H1 (cell line): Measurements from ENCODE around the gene ZDHHC11. TPM values are rescaled to one million over a fixed set of nuclear protein-coding genes. Genes with fewer than 3 reads are reported as not detected.
"Not testable (repeated sequence)": the region's sequence is repeated elsewhere in the genome, so short reads cannot be mapped to it uniquely, and the experiment has no call there.

ENCODE experiments used
- CTCF ChIA-PET: fragments of 300-600 bp; sonication (Branson Sonifier 250); formaldehyde crosslinking; loops from one replicate; lab custom pipeline; 2021; ENCODE audit not compliant: partially characterized antibody; lab: Charles Lee
- POLR2A ChIA-PET: fragments of 300-600 bp; sonication (Branson Sonifier 250); formaldehyde crosslinking; loops from one replicate; lab custom pipeline; 2021; ENCODE audit warnings: inconsistent platforms; ENCODE audit not compliant: partially characterized antibody; lab: Charles Lee
- DNase-seq, 2 experiments: peaks; one replicate each; pipeline versions ENCODE4 v3.0.0 to v3.0.0-alpha.2; 2010 to 2022; ENCODE audit warnings: low spot score in 2 of 2, low read depth in 1 of 2, mixed read lengths in 1 of 2
- FAIRE-seq: peaks from 2 replicates; lab custom pipeline; 2011; peaks lifted over from hg19 to GRCh38; lab: Jason Lieb, UNC
- H2AFZ ChIP-seq: 2 replicates; pipeline ENCODE4 v1.8.1; 2012; ENCODE audit warnings: low read length, inconsistent platforms
- H2AK5ac ChIP-seq: 2 replicates; pipeline ENCODE4 v1.6.1; 2013; ENCODE audit warnings: low read depth, low read length
- H2BK120ac ChIP-seq: replicated peaks from 2 replicates; pipeline ENCODE3; 2013; ENCODE audit warnings: low read depth, low read length, inconsistent platforms
- H2BK12ac ChIP-seq: 2 replicates; pipeline ENCODE4 v1.6.1; 2013; ENCODE audit warnings: low read depth, low read length
- H2BK15ac ChIP-seq: 2 replicates; pipeline ENCODE4 v1.6.1; 2013; ENCODE audit warnings: low read length
- H2BK20ac ChIP-seq: 2 replicates; pipeline ENCODE4 v1.6.1; 2013; ENCODE audit warnings: low read length
- H2BK5ac ChIP-seq: 2 replicates; pipeline ENCODE4 v1.6.1; 2013; ENCODE audit warnings: low read depth, low read length
- H3K14ac ChIP-seq: 2 replicates; pipeline ENCODE4 v1.6.1; 2013; ENCODE audit warnings: inconsistent platforms; ENCODE audit not compliant: insufficient read length
- H3K18ac ChIP-seq: 2 replicates; pipeline ENCODE4 v1.6.1; 2013; ENCODE audit warnings: low read length; ENCODE audit errors: extremely low read depth
- H3K23ac ChIP-seq: 2 replicates; pipeline ENCODE4 v1.6.1; 2013; ENCODE audit warnings: inconsistent platforms; ENCODE audit not compliant: insufficient read length
- H3K23me2 ChIP-seq: 2 replicates; pipeline ENCODE4 v1.6.1; 2013; ENCODE audit warnings: low read depth, low read length
- H3K27ac ChIP-seq: 2 replicates; pipeline ENCODE4 v1.6.1; 2011; ENCODE audit warnings: low read depth, low read length, inconsistent platforms
- H3K27me3 ChIP-seq, 4 experiments: replicated peaks in 1 of 4; 1 replicate in 1 of 4; 2 replicates in 3 of 4; pipeline versions ENCODE4 v1.6.1 to v1.8.1; 2011 to 2013; ENCODE audit warnings: low read length in 3 of 4, mild to moderate bottlenecking in 3 of 4, inconsistent platforms in 2 of 4, mixed read lengths in 2 of 4, moderate library complexity in 1 of 4; ENCODE audit not compliant: control insufficient read depth in 3 of 4, insufficient read depth in 3 of 4; ENCODE audit errors: extremely low read depth in 1 of 4
- H3K36me3 ChIP-seq, 4 experiments: 2 replicates each; pipeline versions ENCODE4 v1.6.1 to v1.8.1; 2011 to 2013; ENCODE audit warnings: mild to moderate bottlenecking in 4 of 4, low read length in 3 of 4, moderate library complexity in 2 of 4, control low read depth in 1 of 4, inconsistent platforms in 1 of 4; ENCODE audit not compliant: insufficient read depth in 4 of 4, control insufficient read depth in 2 of 4
- H3K4ac ChIP-seq: replicated peaks from 2 replicates; pipeline ENCODE3; 2013; ENCODE audit warnings: low read length, low read depth, mixed read lengths, inconsistent platforms; ENCODE audit not compliant: insufficient read length
- H3K4me1 ChIP-seq, 4 experiments: replicated peaks in 1 of 4; 1 replicate in 1 of 4; 2 replicates in 3 of 4; pipeline versions ENCODE4 v1.6.1 to v1.8.1; 2011 to 2013; ENCODE audit warnings: low read length in 3 of 4, inconsistent platforms in 2 of 4, mixed read lengths in 1 of 4; ENCODE audit not compliant: insufficient read depth in 4 of 4, control insufficient read depth in 3 of 4
- H3K4me2 ChIP-seq, 2 experiments: 2 replicates each; pipeline versions ENCODE4 v1.6.1 to v1.8.1; 2011 to 2013; ENCODE audit warnings: low read depth in 2 of 2, low read length in 2 of 2, control low read depth in 1 of 2, inconsistent platforms in 1 of 2, mild to moderate bottlenecking in 1 of 2; ENCODE audit not compliant: insufficient read depth in 1 of 2
- H3K4me3 ChIP-seq, 4 experiments: fragments of 200-600, 300-600 bp in 1 of 4; sonication (generic), shearing (Covaris generic), sonication (Bioruptor Twin) in 1 of 4; 2 replicates each; pipeline versions ENCODE4 v1.5.1 to v1.8.1; 2011 to 2016; ENCODE audit warnings: low read length in 4 of 4, low read depth in 3 of 4, control low read depth in 2 of 4, inconsistent platforms in 2 of 4, mild to moderate bottlenecking in 2 of 4, mixed read lengths in 1 of 4, moderate library complexity in 1 of 4; ENCODE audit not compliant: insufficient read depth in 2 of 4; ENCODE audit errors: extremely low read depth in 1 of 4
- H3K56ac ChIP-seq: replicated peaks from 2 replicates; pipeline ENCODE3; 2013; ENCODE audit warnings: low read depth, mild to moderate bottlenecking, mixed read lengths, low read length, inconsistent platforms; ENCODE audit not compliant: insufficient read length
- H3K79me1 ChIP-seq: 2 replicates; pipeline ENCODE4 v1.6.1; 2013; ENCODE audit warnings: low read depth, low read length, control low read depth
- H3K79me2 ChIP-seq, 2 experiments: 2 replicates each; pipeline versions ENCODE4 v1.6.1 to v1.8.1; 2012 to 2013; ENCODE audit warnings: low read length in 2 of 2, mild to moderate bottlenecking in 2 of 2, inconsistent platforms in 1 of 2; ENCODE audit not compliant: insufficient read depth in 2 of 2, control insufficient read depth in 1 of 2
- H3K9ac ChIP-seq, 4 experiments: replicated peaks in 1 of 4; 1 replicate in 1 of 4; 2 replicates in 3 of 4; pipeline versions ENCODE4 v1.6.1 to v1.8.1; 2011 to 2013; ENCODE audit warnings: low read depth in 3 of 4, low read length in 3 of 4, control low read depth in 2 of 4, mild to moderate bottlenecking in 2 of 4, moderate library complexity in 2 of 4, inconsistent platforms in 1 of 4; ENCODE audit errors: extremely low read depth in 1 of 4
- H3K9me3 ChIP-seq, 2 experiments: 2 replicates each; pipeline versions ENCODE4 v1.6.1 to v1.8.1; 2012 to 2013; ENCODE audit warnings: mild to moderate bottlenecking in 2 of 2, moderate library complexity in 2 of 2, control low read depth in 1 of 2, inconsistent platforms in 1 of 2, low read depth in 1 of 2, low read length in 1 of 2, mixed read lengths in 1 of 2; ENCODE audit not compliant: insufficient read depth in 2 of 2
- H4K20me1 ChIP-seq, 2 experiments: replicated peaks in 1 of 2; 2 replicates each; pipeline versions ENCODE3 to v1.8.1; 2011 to 2013; ENCODE audit warnings: inconsistent platforms in 2 of 2, low read length in 2 of 2, mild to moderate bottlenecking in 1 of 2; ENCODE audit not compliant: insufficient read depth in 2 of 2, control insufficient read depth in 1 of 2
- H4K5ac ChIP-seq: 2 replicates; pipeline ENCODE4 v1.6.1; 2013; ENCODE audit warnings: low read length, low read depth, mixed read lengths, inconsistent platforms; ENCODE audit not compliant: insufficient read length
- H4K8ac ChIP-seq: 2 replicates; pipeline ENCODE4 v1.8.0; 2013; ENCODE audit warnings: mild to moderate bottlenecking, moderate library complexity, low read length, inconsistent platforms; ENCODE audit not compliant: insufficient read depth; ENCODE audit errors: extremely low read depth
- H4K91ac ChIP-seq: replicated peaks from 2 replicates; pipeline ENCODE3; 2013; ENCODE audit warnings: low read length, mixed read lengths, inconsistent platforms; ENCODE audit not compliant: insufficient read length
- WGBS, 2 experiments: shearing (Covaris generic) in 1 of 2; methylation state at CpG; one replicate each; pipeline versions ENCODE4 v1.1.6 to v1.1.7; 2013 to 2015; ENCODE audit warnings: low lambda C conversion rate in 2 of 2, mixed read lengths in 2 of 2, inconsistent platforms in 1 of 2, low coverage in 1 of 2, missing lambda C conversion rate in 1 of 2; ENCODE audit not compliant: insufficient replicate concordance in 2 of 2, insufficient coverage in 1 of 2, insufficient read length in 1 of 2; ENCODE audit errors: extremely low coverage in 1 of 2, missing lambda C conversion rate in 1 of 2; 5-methylcytosine and 5-hydroxymethylcytosine counted together
- polyA plus RNA-seq, 7 experiments: library from polyadenylated mRNA; depleted of rRNA in 3 of 7; stranded (reverse) in 5 of 7; unstranded in 2 of 7; fragments of >200 nt in 5 of 7; fragments of 200-250 nt in 2 of 7; gene quantifications; 1 replicate in 5 of 7; 2 replicates in 1 of 7; 4 replicates in 1 of 7; pipeline versions ENCODE4 v1.2.1 to v1.2.3, GENCODE V29; 2011 to 2013; ENCODE audit warnings: missing spikeins in 2 of 7, mixed read lengths in 2 of 7
- total RNA-seq: library from RNA; stranded (reverse); fragmentation: NEBNext Ultra II Directional; extraction: Animal tissue kit (Norgen Biotek cat#: 25700); gene quantifications from 2 replicates; pipeline ENCODE4 v1.2.1, GENCODE V29; 2021

ZDHHC11 gene
- total and polyA plus RNA-seq, 2 of the 8 experiments (the other 6 are each of a cell fraction or from before 2014, with no cell fraction given) = 4.7 to 16.6 TPM

GRCh38 chr5:782356-782755, 68.4 kb downstream of the ZDHHC11 start:
- H3K9ac ChIP-seq, H3K79me2 ChIP-seq, H2BK15ac ChIP-seq, H3K36me3 ChIP-seq, H2BK120ac ChIP-seq, H3K4me1 ChIP-seq, H3K9me3 ChIP-seq, H2AFZ ChIP-seq, H2BK5ac ChIP-seq, CTCF ChIA-PET, H3K56ac ChIP-seq, H2AK5ac ChIP-seq, H2BK20ac ChIP-seq, H4K20me1 ChIP-seq, H4K8ac ChIP-seq, POLR2A ChIA-PET, H3K4ac ChIP-seq, H4K91ac ChIP-seq, H3K79me1 ChIP-seq, H3K18ac ChIP-seq, H3K23ac ChIP-seq, H3K4me3 ChIP-seq, H2BK12ac ChIP-seq, H4K5ac ChIP-seq, H3K27ac ChIP-seq, DNase-seq, H3K14ac ChIP-seq: not testable (repeated sequence)
- Histone ChIP-seq H3K27me3 (peaks cover 9 to 18% (median 15%) of the 10 kb centered on the region in 4 experiments), H3K23me2 (peaks cover 14% of the 10 kb centered on the region; the same call in 1 of the 2 replicates), H3K4me2 (0 out of 4 replicates have a peak overlapping the region, but pooled peaks of 1 of the 2 experiments have one; percentile 67)
- FAIRE-seq = peak; percentile 45
- no CpG with 5 or more reads among the region's 12 CpGs for WGBS, 2 experiments

DNA sequence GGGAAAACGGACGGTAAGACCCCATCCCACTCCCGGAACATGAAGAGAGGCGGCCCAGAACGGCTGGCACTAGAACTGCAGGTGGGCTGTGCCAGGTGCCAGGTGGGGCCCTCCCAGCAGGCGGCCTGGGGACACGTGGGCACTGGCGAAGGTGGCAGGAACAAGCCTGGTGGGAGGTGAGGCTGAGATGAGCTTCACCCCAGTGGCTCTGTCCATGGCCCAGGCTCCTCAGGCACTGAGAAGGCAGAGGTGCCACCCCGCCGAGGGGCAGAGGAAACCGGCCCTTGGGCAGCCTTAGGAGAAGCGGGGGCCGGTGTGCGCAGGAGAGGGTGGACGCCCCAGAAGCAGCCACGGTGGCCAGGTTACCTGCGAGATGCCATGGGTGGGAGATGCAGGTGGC, 70.2 kb downstream of the ZDHHC11 start:
- H2BK5ac ChIP-seq, H2BK120ac ChIP-seq, H4K8ac ChIP-seq, H2BK20ac ChIP-seq, H2AFZ ChIP-seq, H2BK15ac ChIP-seq, H2BK12ac ChIP-seq, H3K36me3 ChIP-seq, H3K56ac ChIP-seq, H3K27ac ChIP-seq, DNase-seq, H3K4me2 ChIP-seq, H3K4me3 ChIP-seq, CTCF ChIA-PET, H3K9ac ChIP-seq, H3K79me1 ChIP-seq, FAIRE-seq, H4K20me1 ChIP-seq, H2AK5ac ChIP-seq, H3K23ac ChIP-seq, POLR2A ChIA-PET, H4K91ac ChIP-seq, H3K9me3 ChIP-seq, H3K14ac ChIP-seq, H3K4me1 ChIP-seq, H4K5ac ChIP-seq, H3K4ac ChIP-seq, H3K18ac ChIP-seq, H3K79me2 ChIP-seq: not testable (repeated sequence)
- 91% methylated on average over 17 of the region's 17 CpGs; no CpG with 5 or more reads in 1 of the 2 experiments for WGBS, 2 experiments
- H3K23me2 ChIP-seq = peaks cover 14% of the 10 kb centered on the region; the same call in 1 of the 2 replicates
- H3K27me3 ChIP-seq = peaks cover 9 to 17% (median 15%) of the 10 kb centered on the region in 4 experiments
